Mesendoderm (in vitro differentiated cells): ENCODE measurements around the gene TMEM117.

Experiments
- DNase-seq: peaks from one replicate; pipeline ENCODE4 v3.0.0; 2013
- H2AK5ac ChIP-seq: 2 replicates; pipeline ENCODE4 v1.6.1; 2013; ENCODE audit warnings: low read length, inconsistent platforms
- H2BK120ac ChIP-seq: 2 replicates; pipeline ENCODE4 v1.6.1; 2013; ENCODE audit warnings: low read depth, mild to moderate bottlenecking, low read length, moderate library complexity, mixed read lengths
- H2BK15ac ChIP-seq: replicated peaks from 2 replicates; pipeline ENCODE4 v1.6.1; 2013; ENCODE audit warnings: low read depth, mild to moderate bottlenecking, moderate library complexity
- H2BK5ac ChIP-seq: 2 replicates; pipeline ENCODE4 v1.6.1; 2013; ENCODE audit warnings: low read length, inconsistent platforms
- H3K18ac ChIP-seq: 2 replicates; pipeline ENCODE4 v1.6.1; 2013; ENCODE audit warnings: mild to moderate bottlenecking, low read length, mixed read lengths
- H3K23ac ChIP-seq: one replicate; pipeline ENCODE4 v1.6.1; 2013; ENCODE audit warnings: low read length
- H3K27ac ChIP-seq: 2 replicates; pipeline ENCODE4 v1.5.1; 2013; ENCODE audit warnings: low read depth, mild to moderate bottlenecking, inconsistent platforms, low read length, moderate library complexity
- H3K27me3 ChIP-seq: 2 replicates; pipeline ENCODE4 v1.6.1; 2013; ENCODE audit warnings: low read length, control low read depth, mild to moderate bottlenecking, inconsistent platforms; ENCODE audit not compliant: insufficient read depth, poor library complexity
- H3K36me3 ChIP-seq: 2 replicates; pipeline ENCODE4 v1.6.1; 2013; ENCODE audit warnings: low read length, inconsistent platforms; ENCODE audit not compliant: control insufficient read depth, insufficient read depth
- H3K4ac ChIP-seq: one replicate; pipeline ENCODE4 v1.6.1; 2013; ENCODE audit warnings: low read depth, mild to moderate bottlenecking, low read length, moderate library complexity
- H3K4me1 ChIP-seq: 2 replicates; pipeline ENCODE4 v1.6.1; 2013; ENCODE audit warnings: low read depth, low read length, inconsistent platforms; ENCODE audit not compliant: control insufficient read depth
- H3K4me2 ChIP-seq: 2 replicates; pipeline ENCODE4 v1.6.1; 2013; ENCODE audit warnings: low read length
- H3K4me3 ChIP-seq: 2 replicates; pipeline ENCODE4 v1.5.1; 2013; ENCODE audit warnings: mild to moderate bottlenecking, low read length
- H3K56ac ChIP-seq: one replicate; pipeline ENCODE4 v1.6.1; 2013; ENCODE audit warnings: low read length
- H3K79me1 ChIP-seq: 2 replicates; pipeline ENCODE4 v1.6.1; 2013; ENCODE audit warnings: low read length, inconsistent platforms
- H3K79me2 ChIP-seq: 2 replicates; pipeline ENCODE4 v1.6.1; 2013; ENCODE audit warnings: mild to moderate bottlenecking, low read length; ENCODE audit not compliant: control insufficient read depth, insufficient read depth
- H3K9ac ChIP-seq: 2 replicates; pipeline ENCODE4 v1.6.1; 2013; ENCODE audit warnings: low read length, inconsistent platforms
- H4K5ac ChIP-seq: one replicate; pipeline ENCODE4 v1.6.1; 2013; ENCODE audit warnings: low read length
- H4K8ac ChIP-seq: one replicate; pipeline ENCODE4 v1.6.1; 2013; ENCODE audit warnings: low read depth, mild to moderate bottlenecking, control low read depth, low read length, moderate library complexity
- WGBS: extraction: QIAGEN DNeasy Blood & Tissue Kit; methylation state at CpG from one replicate; pipeline ENCODE4 v1.1.7; 2013; ENCODE audit warnings: low lambda C conversion rate, missing lambda C conversion rate; ENCODE audit not compliant: insufficient coverage; ENCODE audit errors: extremely low coverage; 5-methylcytosine and 5-hydroxymethylcytosine counted together

Gene TMEM117

GRCh38 chr12:44100264-44100663, 264.4 kb downstream of the TMEM117 start:
- H3K79me2 ChIP-seq, result no peaks in the 10 kb centered on the region
- DNase-seq, result no peak
- no peaks in the 10 kb centered on the region for H3K27me3 ChIP-seq
- H3K18ac ChIP-seq, result no peak overlapping the region
- H3K4ac ChIP-seq, result no peak overlapping the region
- H3K9ac ChIP-seq, result no peak overlapping the region
- H3K4me1 ChIP-seq, result no peaks in the 10 kb centered on the region
- no peak overlapping the region for H3K27ac ChIP-seq
- no peak overlapping the region for H2BK120ac ChIP-seq
- H3K36me3 ChIP-seq, result no peaks in the 10 kb centered on the region
- H3K79me1 ChIP-seq, result no peaks in the 10 kb centered on the region
- no peak overlapping the region for H3K4me3 ChIP-seq
- no CpG with 5 or more reads among the region's 2 CpGs for WGBS
- H4K5ac ChIP-seq, result no peak overlapping the region
- H2BK15ac ChIP-seq, result no peak overlapping the region
- H3K56ac ChIP-seq, result no peak overlapping the region
- H4K8ac ChIP-seq, result no peak overlapping the region
- H3K4me2 ChIP-seq, result no peak overlapping the region
- H2BK5ac ChIP-seq, result no peak overlapping the region
- no peak overlapping the region for H2AK5ac ChIP-seq
- no peak overlapping the region for H3K23ac ChIP-seq

GRCh38 chr12:44101475-44101874, 265.6 kb downstream of the TMEM117 start:
- Histone ChIP-seq H3K79me2 (no peaks in the 10 kb centered on the region), H3K18ac (no peak overlapping the region), H3K79me1 (no peaks in the 10 kb centered on the region), H4K5ac (no peak overlapping the region), H4K8ac (no peak overlapping the region), H3K4me3 (no peak overlapping the region), H2AK5ac (no peak overlapping the region), H3K56ac (no peak overlapping the region), H3K4me1 (no peaks in the 10 kb centered on the region), H3K27ac (no peak overlapping the region), H3K4ac (no peak overlapping the region), H3K23ac (no peak overlapping the region), H3K4me2 (no peak overlapping the region), H2BK120ac (no peak overlapping the region), H2BK5ac (no peak overlapping the region), H3K36me3 (no peaks in the 10 kb centered on the region), H3K27me3 (no peaks in the 10 kb centered on the region), H2BK15ac (no peak overlapping the region), H3K9ac (no peak overlapping the region)
- WGBS, result no CpG with 5 or more reads among the region's 4 CpGs
- DNase-seq, result no peak

- Histone ChIP-seq H3K4ac (no peak overlapping the region), H4K8ac (no peak overlapping the region), H3K79me1 (no peaks in the 10 kb centered on the region), H3K4me1 (no peaks in the 10 kb centered on the region), H3K56ac (no peak overlapping the region), H3K36me3 (no peaks in the 10 kb centered on the region), H3K79me2 (no peaks in the 10 kb centered on the region), H2BK15ac (no peak overlapping the region), H3K27ac (no peak overlapping the region), H2BK120ac (no peak overlapping the region), H2AK5ac (no peak overlapping the region), H3K18ac (no peak overlapping the region), H4K5ac (no peak overlapping the region), H3K27me3 (no peaks in the 10 kb centered on the region), H3K23ac (no peak overlapping the region), H3K4me2 (no peak overlapping the region), H2BK5ac (no peak overlapping the region), H3K4me3 (no peak overlapping the region), H3K9ac (no peak overlapping the region)
- DNase-seq, result no peak
- no CpG with 5 or more reads among the region's 2 CpGs for WGBS
Observed at GRCh38 chr12:44114906-44115305, 279.0 kb downstream of the TMEM117 start.

- Histone ChIP-seq H4K8ac (no peak overlapping the region), H3K56ac (no peak overlapping the region), H2AK5ac (no peak overlapping the region), H3K9ac (no peak overlapping the region), H3K4me3 (no peak overlapping the region), H3K79me2 (no peaks in the 10 kb centered on the region), H3K27me3 (no peaks in the 10 kb centered on the region), H3K36me3 (no peaks in the 10 kb centered on the region), H3K79me1 (no peaks in the 10 kb centered on the region), H3K4me1 (no peaks in the 10 kb centered on the region), H3K27ac (no peak overlapping the region), H4K5ac (no peak overlapping the region), H3K23ac (no peak overlapping the region), H2BK5ac (no peak overlapping the region), H3K4me2 (no peak overlapping the region), H2BK15ac (no peak overlapping the region), H3K4ac (no peak overlapping the region), H2BK120ac (no peak overlapping the region), H3K18ac (no peak overlapping the region)
- no CpG with 5 or more reads among the region's 1 CpG for WGBS
- DNase-seq, result no peak
Observed at GRCh38 chr12:44117337-44117736, 281.5 kb downstream of the TMEM117 start.

GRCh38 chr12:44118946-44119345, 283.1 kb downstream of the TMEM117 start:
- Histone ChIP-seq H4K5ac (no peak overlapping the region), H3K18ac (no peak overlapping the region), H2BK5ac (no peak overlapping the region), H3K79me1 (no peaks in the 10 kb centered on the region), H3K56ac (no peak overlapping the region), H3K4me3 (no peak overlapping the region), H3K36me3 (no peaks in the 10 kb centered on the region), H2BK120ac (no peak overlapping the region), H4K8ac (no peak overlapping the region), H3K23ac (no peak overlapping the region), H3K27ac (no peak overlapping the region), H3K79me2 (no peaks in the 10 kb centered on the region), H2AK5ac (no peak overlapping the region), H3K27me3 (no peaks in the 10 kb centered on the region), H3K9ac (no peak overlapping the region), H3K4me1 (no peaks in the 10 kb centered on the region), H3K4me2 (no peak overlapping the region), H3K4ac (no peak overlapping the region), H2BK15ac (no peak overlapping the region)
- no peak for DNase-seq

GRCh38 chr12:44126806-44127205, 290.9 kb downstream of the TMEM117 start:
- no peak overlapping the region for H4K8ac ChIP-seq
- H2BK15ac ChIP-seq, result no peak overlapping the region
- no peaks in the 10 kb centered on the region for H3K79me1 ChIP-seq
- no peaks in the 10 kb centered on the region for H3K36me3 ChIP-seq
- H2AK5ac ChIP-seq, result no peak overlapping the region
- no peak overlapping the region for H3K56ac ChIP-seq
- no peaks in the 10 kb centered on the region for H3K79me2 ChIP-seq
- no peak overlapping the region for H2BK120ac ChIP-seq
- H3K23ac ChIP-seq, result no peak overlapping the region
- no peak overlapping the region for H2BK5ac ChIP-seq
- no peak overlapping the region for H3K4me3 ChIP-seq
- H3K27me3 ChIP-seq, result no peaks in the 10 kb centered on the region
- WGBS, result no CpG with 5 or more reads among the region's 1 CpG
- no peak overlapping the region for H3K18ac ChIP-seq
- H3K9ac ChIP-seq, result no peak overlapping the region
- H3K4me1 ChIP-seq, result no peaks in the 10 kb centered on the region
- no peak overlapping the region for H3K4ac ChIP-seq
- H3K27ac ChIP-seq, result no peak overlapping the region
- DNase-seq, result no peak
- no peak overlapping the region for H3K4me2 ChIP-seq
- no peak overlapping the region for H4K5ac ChIP-seq
